Lung (tissue), 12 donors: Measurements from ENCODE around the gene TMEM50B. TPM values are rescaled to one million over a fixed set of nuclear protein-coding genes. Genes with fewer than 3 reads are reported as not detected.

Source experiments
- ATAC-seq: fragments of 200-7000 bp; cut with Tn5 transposase; one replicate; pipeline ENCODE4 v1.9.1; 2020; ENCODE audit warnings: moderate number of reproducible peaks; ENCODE audit not compliant: insufficient read depth, low FRiP score
- DNase-seq, 3 donors: peaks; one replicate each; pipeline ENCODE4 v3.0.0-alpha.2; 2013 to 2017
- H3K27ac ChIP-seq, 2 donors: one replicate each; pipeline ENCODE4 v1.5.1; 2013; ENCODE audit warnings: mild to moderate bottlenecking in 2 of 2, moderate library complexity in 2 of 2, control low read depth in 1 of 2, inconsistent platforms in 1 of 2, low read depth in 1 of 2, low read length in 1 of 2
- H3K27me3 ChIP-seq, 3 donors: one replicate each; pipeline ENCODE4 v1.5.1; 2013; ENCODE audit warnings: low read length in 2 of 3; ENCODE audit not compliant: control insufficient read depth in 3 of 3, insufficient read depth in 3 of 3
- H3K36me3 ChIP-seq, 4 donors: one replicate each; pipeline ENCODE4 v1.5.1; 2013; ENCODE audit warnings: low read length in 4 of 4, mild to moderate bottlenecking in 1 of 4, moderate library complexity in 1 of 4; ENCODE audit not compliant: control insufficient read depth in 4 of 4, insufficient read depth in 4 of 4
- H3K4me1 ChIP-seq, 5 donors: one replicate each; pipeline ENCODE4 v1.5.1; 2013; ENCODE audit warnings: low read length in 5 of 5, mild to moderate bottlenecking in 2 of 5, moderate library complexity in 1 of 5; ENCODE audit not compliant: control insufficient read depth in 5 of 5, insufficient read depth in 5 of 5
- H3K4me3 ChIP-seq: one replicate; pipeline ENCODE4 v1.5.1; 2013; ENCODE audit warnings: mild to moderate bottlenecking, control low read depth, moderate library complexity
- H3K9ac ChIP-seq, 2 donors: one replicate each; pipeline ENCODE4 v1.5.1; 2013; ENCODE audit warnings: low read length in 2 of 2, control low read depth in 1 of 2; ENCODE audit not compliant: insufficient read depth in 1 of 2
- H3K9me3 ChIP-seq, 4 donors: one replicate each; pipeline ENCODE4 v1.5.1; 2013; ENCODE audit warnings: low read length in 3 of 4, mild to moderate bottlenecking in 1 of 4, moderate library complexity in 1 of 4; ENCODE audit not compliant: control insufficient read depth in 4 of 4, insufficient read depth in 3 of 4
- WGBS, 2 donors: extraction: QIAGEN DNeasy Blood & Tissue Kit; methylation state at CpG; one replicate each; pipeline ENCODE4 v1.1.7; 2013; 5-methylcytosine and 5-hydroxymethylcytosine counted together
- polyA plus RNA-seq, 2 donors: library from polyadenylated mRNA; stranded (reverse); fragments of 200-250 nt; gene quantifications; one replicate each; pipeline ENCODE4 v1.2.1, GENCODE V29; 2013
- total RNA-seq, 2 donors: library from RNA; depleted of rRNA in 1 of 2; stranded (reverse); fragments of >200 nt in 1 of 2; gene quantifications; one replicate each; pipeline ENCODE4 v1.2.1, GENCODE V29; 2014 to 2021
- TF ChIP-seq, protein P1 (sequence below): IDR thresholded peaks from 2 replicates; pipeline ENCODE4 v1.5.1; 2012; ENCODE audit warnings: mild to moderate bottlenecking; ENCODE audit errors: control extremely low read depth, extremely low read depth
- donor health status: control.
- donor health status: control.
- donor health status: Bipolar disorder and iron deficiency.
- donor health status: healthy.
- donor health status: DM: yes; HTN: yes; CAD: no.

Gene TMEM50B
- total and polyA plus RNA-seq, 4 donors, result 35.4 to 73.6 (median 48.4) TPM

GRCh38 chr21:33487996-33488395 is 8.2 kb upstream of the TMEM50B start:
- TF ChIP-seq, protein P1, sequence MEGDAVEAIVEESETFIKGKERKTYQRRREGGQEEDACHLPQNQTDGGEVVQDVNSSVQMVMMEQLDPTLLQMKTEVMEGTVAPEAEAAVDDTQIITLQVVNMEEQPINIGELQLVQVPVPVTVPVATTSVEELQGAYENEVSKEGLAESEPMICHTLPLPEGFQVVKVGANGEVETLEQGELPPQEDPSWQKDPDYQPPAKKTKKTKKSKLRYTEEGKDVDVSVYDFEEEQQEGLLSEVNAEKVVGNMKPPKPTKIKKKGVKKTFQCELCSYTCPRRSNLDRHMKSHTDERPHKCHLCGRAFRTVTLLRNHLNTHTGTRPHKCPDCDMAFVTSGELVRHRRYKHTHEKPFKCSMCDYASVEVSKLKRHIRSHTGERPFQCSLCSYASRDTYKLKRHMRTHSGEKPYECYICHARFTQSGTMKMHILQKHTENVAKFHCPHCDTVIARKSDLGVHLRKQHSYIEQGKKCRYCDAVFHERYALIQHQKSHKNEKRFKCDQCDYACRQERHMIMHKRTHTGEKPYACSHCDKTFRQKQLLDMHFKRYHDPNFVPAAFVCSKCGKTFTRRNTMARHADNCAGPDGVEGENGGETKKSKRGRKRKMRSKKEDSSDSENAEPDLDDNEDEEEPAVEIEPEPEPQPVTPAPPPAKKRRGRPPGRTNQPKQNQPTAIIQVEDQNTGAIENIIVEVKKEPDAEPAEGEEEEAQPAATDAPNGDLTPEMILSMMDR, result no peak
- Histone ChIP-seq H3K36me3 (no peaks in the 10 kb centered on the region), H3K27me3 (no peaks in the 10 kb centered on the region), H3K4me3 (no peak overlapping the region), H3K4me1 (peaks cover 0 to 13% (median 0%) of the 10 kb centered on the region in 5 donors), H3K27ac (no peak overlapping the region), H3K9ac (no peak overlapping the region), H3K9me3 (no peaks in the 10 kb centered on the region)
- DNase-seq (no peak), ATAC-seq (no peak)
- WGBS, 2 donors, result 97 to 99% methylated on average over 5 of the region's 5 CpGs

DNA sequence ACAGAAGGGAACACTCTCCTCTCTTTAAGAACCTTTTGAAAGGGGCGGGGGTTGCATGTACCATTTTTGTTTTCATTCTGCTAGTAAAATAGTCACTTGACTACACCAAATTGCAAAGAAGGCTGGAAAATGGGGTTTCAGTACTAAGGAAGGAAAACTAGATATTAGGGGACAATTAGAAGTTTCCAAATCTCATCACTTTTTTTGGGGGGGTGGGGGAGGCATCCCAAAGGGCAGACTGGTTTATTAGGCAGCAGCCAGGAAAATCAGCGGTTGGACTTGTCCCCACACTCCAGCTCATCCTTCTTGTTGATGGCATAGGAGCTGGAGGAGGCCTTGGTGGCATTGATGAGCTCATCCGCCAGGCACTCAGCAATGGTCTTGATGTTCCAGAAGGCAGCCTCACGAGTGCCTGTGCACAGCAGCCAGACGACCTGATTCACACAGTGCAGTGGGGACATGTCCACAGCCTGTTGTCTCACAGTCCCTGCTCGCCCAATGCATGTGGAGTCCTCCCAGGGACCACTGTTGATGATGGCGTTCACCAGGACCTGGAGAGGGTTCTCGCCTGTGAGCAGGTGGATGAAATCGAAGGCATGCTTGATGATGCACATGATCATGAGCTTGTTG is 1.7 kb upstream of the TMEM50B start:
- 91 to 92% methylated on average over 9 of the region's 9 CpGs for WGBS, 2 donors
- H3K9ac ChIP-seq, result no peak overlapping the region
- no peak overlapping the region for H3K4me3 ChIP-seq
- H3K36me3 ChIP-seq, result no peaks in the 10 kb centered on the region
- DNase-seq, result no peak
- TF ChIP-seq, protein P1, result no peak
- H3K4me1 ChIP-seq, result peaks cover 0 to 7% (median 3%) of the 10 kb centered on the region in 5 donors
- no peaks in the 10 kb centered on the region for H3K27me3 ChIP-seq
- H3K9me3 ChIP-seq, result no peaks in the 10 kb centered on the region
- no peak for ATAC-seq
- no peak overlapping the region for H3K27ac ChIP-seq

DNA sequence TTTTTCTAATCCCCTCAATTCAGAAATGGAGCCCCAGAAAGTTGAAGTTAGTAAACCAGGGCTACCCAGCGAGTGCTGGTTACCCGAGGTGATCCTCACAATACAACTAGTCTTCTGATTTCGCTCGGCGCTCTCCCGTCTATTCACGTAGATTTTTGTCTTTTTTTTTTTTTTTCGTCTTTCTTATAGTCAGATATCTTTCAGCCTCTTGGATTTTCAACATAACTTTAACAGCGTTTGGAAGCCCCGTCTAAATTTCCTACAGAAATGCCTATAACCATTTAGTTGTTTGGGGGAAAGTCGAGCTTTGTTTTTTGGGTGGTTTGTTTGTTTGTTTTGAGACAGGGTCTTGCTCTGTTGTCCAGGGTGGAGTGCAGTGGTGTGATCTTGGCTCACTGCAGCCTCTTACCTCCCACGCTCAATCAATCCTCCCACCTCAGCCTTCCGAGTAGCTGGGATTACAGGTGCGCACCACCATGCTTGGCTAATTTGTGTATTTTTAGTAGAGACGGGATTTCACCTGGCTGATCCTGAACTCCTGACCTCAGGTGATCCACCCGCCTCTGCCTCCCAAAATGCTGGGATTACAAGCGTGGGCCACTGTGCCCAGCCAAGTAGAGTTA is 818 bp upstream of the TMEM50B start:
- no peaks in the 10 kb centered on the region for H3K27me3 ChIP-seq
- peak overlapping the region; percentile 95 to 99 for H3K27ac ChIP-seq
- TF ChIP-seq, protein P1, result no peak
- H3K9me3 ChIP-seq, result no peaks in the 10 kb centered on the region
- H3K4me1 ChIP-seq, result peaks cover 0 to 7% (median 3%) of the 10 kb centered on the region in 5 donors
- H3K9ac ChIP-seq, result peak overlapping the region; percentile 90 to 94
- 29 to 34% methylated on average over 17 of the region's 17 CpGs for WGBS, 2 donors
- H3K4me3 ChIP-seq, result peak overlapping the region; percentile 58
- ATAC-seq (no peak), DNase-seq (no peak)
- no peaks in the 10 kb centered on the region for H3K36me3 ChIP-seq
